ENCODE results near the gene LIN9.
A peak's percentile ranks its signal among the peaks of the same experiment; 100 is the strongest.

Gene LIN9

DNA sequence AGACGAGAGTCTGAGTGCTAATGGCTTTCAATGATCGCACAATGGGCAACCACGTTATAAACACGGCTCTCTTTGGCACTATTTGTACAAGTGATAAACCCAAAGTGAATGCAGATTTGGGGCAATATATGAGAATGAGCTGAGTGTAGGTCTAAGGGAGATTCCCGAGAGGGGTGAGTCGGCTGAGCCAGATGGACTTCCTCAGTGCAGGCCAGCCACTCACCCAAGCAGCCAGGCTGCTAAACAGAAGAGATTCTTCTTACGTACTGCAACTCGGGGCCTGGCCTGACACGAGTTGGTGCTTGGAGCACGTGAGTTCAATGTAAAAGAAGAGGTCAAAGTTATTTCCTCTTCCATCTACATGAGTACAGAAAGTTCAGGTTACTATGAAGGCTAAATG, 91.7 kb downstream of the LIN9 start:
- TF ChIP-seq Cebpa-rat (IDR thresholded peaks at IDR 0.05) = no peak
- H3K4me1 ChIP-seq = peaks cover 5 to 23% (median 20%) of the 10 kb centered on the region in 10 experiments
- no peak overlapping the region for H3K9ac ChIP-seq

DNA sequence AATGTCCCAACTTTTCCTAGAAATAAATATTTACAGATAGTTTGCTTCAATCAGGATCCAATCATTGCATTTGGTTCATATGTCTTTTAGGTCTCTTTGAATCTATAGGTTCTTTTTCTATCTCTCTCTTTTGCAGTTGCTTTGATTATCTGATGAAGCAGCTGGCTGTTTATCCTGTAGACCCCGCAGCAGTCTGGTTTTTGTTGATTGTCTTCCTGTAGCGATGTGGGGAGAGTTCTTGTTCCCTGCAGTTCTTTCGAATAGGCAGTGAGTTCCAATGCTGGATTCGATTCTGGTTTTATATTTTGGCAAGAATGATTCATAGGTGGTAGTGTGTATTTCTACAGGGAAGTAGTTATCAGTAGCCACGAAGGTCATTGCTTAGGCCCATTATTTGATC, 92.9 kb downstream of the LIN9 start:
- Histone ChIP-seq H3K4me2 (peak overlapping the region in 7 of 11 experiments; percentile 58 to 89 (median 81); a peak in 12 of 22 replicates), H3K27me3 (peaks cover 23 to 64% (median 53%) of the 10 kb centered on the region in 11 experiments), H3K4me3 (no peak overlapping the region), H4K20me1 (peaks cover 0 to 20% (median 3%) of the 10 kb centered on the region in 11 experiments; a peak in 7 of 22 replicates), H3K4me1 (peaks cover 5 to 23% (median 20%) of the 10 kb centered on the region in 10 experiments), H3K27ac (no peak overlapping the region), H3K36me3 (no peaks in the 10 kb centered on the region), H3K9me3 (replicated peaks in 1 of 11) (no peaks in the 10 kb centered on the region), H3K9ac (no peak overlapping the region)
- TF ChIP-seq Cebpa-rat (IDR thresholded peaks at IDR 0.05) = no peak

More for the DNA sequence above, 91.7 kb downstream of the LIN9 start:
- no peak overlapping the region for H3K4me3 ChIP-seq
- no peak overlapping the region for H3K4me2 ChIP-seq
- no peaks in the 10 kb centered on the region for H3K9me3 ChIP-seq (replicated peaks in 1 of 11)
- peaks cover 30 to 75% (median 63%) of the 10 kb centered on the region in 11 experiments for H3K27me3 ChIP-seq
- no peaks in the 10 kb centered on the region for H3K36me3 ChIP-seq
- no peak overlapping the region for H3K27ac ChIP-seq
- H4K20me1 ChIP-seq = peaks cover 0 to 20% (median 3%) of the 10 kb centered on the region in 11 experiments; a peak in 8 of 22 replicates

DNA sequence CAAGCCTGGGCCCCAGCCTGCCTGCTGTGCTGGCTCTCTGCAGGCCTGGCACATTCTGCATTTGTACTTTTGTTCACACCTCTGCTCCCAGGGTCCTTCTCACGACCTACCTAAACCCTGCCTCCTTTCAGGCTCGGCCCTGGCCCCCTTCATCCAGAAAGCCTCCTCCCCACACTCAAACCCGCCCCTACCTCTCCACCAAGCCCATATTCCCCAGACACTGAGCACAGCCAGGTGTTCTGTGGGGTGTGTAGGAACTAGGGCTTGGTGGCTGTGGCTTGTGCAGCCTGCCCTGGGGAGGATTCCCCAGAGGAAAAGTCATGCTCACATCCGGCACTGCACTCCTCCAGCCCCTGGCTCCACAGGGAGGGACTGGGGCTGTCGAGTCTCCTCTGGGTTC, 93.7 kb downstream of the LIN9 start:
- no peak for TF ChIP-seq Cebpa-rat (IDR thresholded peaks at IDR 0.05)
- H3K4me3 ChIP-seq = no peak overlapping the region
- H3K4me2 ChIP-seq = peak overlapping the region; percentile 29 to 89 (median 78); a peak in 20 of 22 replicates
- H3K27me3 ChIP-seq = peaks cover 15 to 58% (median 49%) of the 10 kb centered on the region in 11 experiments
- H3K9me3 ChIP-seq (replicated peaks in 1 of 11) = no peaks in the 10 kb centered on the region
- no peaks in the 10 kb centered on the region for H3K36me3 ChIP-seq
- peaks cover 5 to 23% (median 20%) of the 10 kb centered on the region in 10 experiments for H3K4me1 ChIP-seq
- no peak overlapping the region for H3K27ac ChIP-seq
- 0 out of 22 replicates have a peak overlapping the region, but pooled peaks of 2 of the 11 experiments have one; percentile 2 to 24 for H3K9ac ChIP-seq
- peaks cover 0 to 14% (median 3%) of the 10 kb centered on the region in 11 experiments; a peak in 7 of 22 replicates for H4K20me1 ChIP-seq

DNA sequence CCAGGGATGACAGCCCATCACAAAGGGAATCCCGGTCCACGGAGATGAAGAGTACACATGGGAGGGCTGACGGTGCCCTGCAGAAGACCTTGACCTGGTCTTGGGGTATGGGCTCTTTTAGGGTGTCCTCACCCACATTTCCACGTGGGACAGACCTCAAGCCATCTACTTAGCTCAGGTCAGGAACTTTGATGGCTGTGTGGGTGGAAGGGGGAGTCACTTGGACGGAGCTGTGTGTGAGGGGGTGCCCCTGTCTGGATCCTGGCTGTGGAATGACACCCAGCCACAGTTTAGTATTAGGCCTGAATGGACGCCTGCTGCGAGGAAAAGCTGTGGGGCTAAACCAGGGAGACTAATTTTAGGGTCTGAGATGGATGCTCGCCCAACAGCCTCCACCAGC, 96.4 kb downstream of the LIN9 start:
- no peak overlapping the region for H3K27ac ChIP-seq
- H3K4me2 ChIP-seq = no peak overlapping the region
- peaks cover 0 to 14% (median 3%) of the 10 kb centered on the region in 11 experiments; a peak in 7 of 22 replicates for H4K20me1 ChIP-seq
- H3K36me3 ChIP-seq = no peaks in the 10 kb centered on the region
- no peak overlapping the region for H3K4me3 ChIP-seq
- H3K27me3 ChIP-seq = peaks cover 12 to 46% (median 31%) of the 10 kb centered on the region in 11 experiments
- H3K4me1 ChIP-seq = peaks cover 5 to 23% (median 20%) of the 10 kb centered on the region in 10 experiments
- H3K9ac ChIP-seq = no peak overlapping the region
- no peak for TF ChIP-seq Cebpa-rat (IDR thresholded peaks at IDR 0.05)
- no peaks in the 10 kb centered on the region for H3K9me3 ChIP-seq (replicated peaks in 1 of 11)

- Histone ChIP-seq H3K36me3 (no peaks in the 10 kb centered on the region), H4K20me1 (peaks cover 0 to 14% (median 3%) of the 10 kb centered on the region in 11 experiments; a peak in 7 of 22 replicates), H3K4me3 (no peak overlapping the region), H3K27me3 (peaks cover 10 to 34% (median 19%) of the 10 kb centered on the region in 11 experiments), H3K4me1 (peaks cover 5 to 21% (median 20%) of the 10 kb centered on the region in 10 experiments), H3K4me2 (no peak overlapping the region), H3K27ac (no peak overlapping the region), H3K9ac (no peak overlapping the region), H3K9me3 (replicated peaks in 1 of 11) (no peaks in the 10 kb centered on the region)
- TF ChIP-seq Cebpa-rat (IDR thresholded peaks at IDR 0.05) = no peak
Observed at GRCh38 chr1:226211181-226211821, 97.7 kb downstream of the LIN9 start.

DNA sequence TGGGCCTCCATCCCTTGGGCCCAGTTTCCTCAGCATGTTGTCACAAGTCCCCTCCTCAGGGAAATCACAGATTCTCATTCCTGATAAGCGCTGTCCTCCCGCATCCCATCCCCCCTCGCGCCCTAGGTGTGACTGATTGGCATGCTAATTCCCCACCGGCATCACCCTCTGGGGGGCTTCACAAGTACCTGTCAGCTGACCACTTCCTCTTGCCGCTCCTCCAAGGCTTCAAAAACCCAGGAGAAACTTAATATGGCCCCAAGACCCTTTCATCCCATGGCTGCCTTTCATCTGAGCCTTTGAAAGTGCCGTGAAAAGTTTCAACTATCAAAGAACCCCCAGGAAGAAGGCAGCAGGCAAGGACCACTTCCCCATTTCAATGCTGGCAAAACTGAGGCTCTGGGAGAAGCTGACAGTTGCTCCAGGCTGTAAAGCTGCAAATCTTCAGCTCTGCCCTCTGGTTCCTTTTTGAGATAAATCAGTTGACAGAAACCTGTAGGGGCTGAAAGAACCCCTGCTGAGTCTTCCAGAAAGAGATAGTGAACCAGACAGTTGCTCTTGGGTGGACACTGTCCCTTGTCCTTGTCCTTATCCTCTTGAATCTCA, 98.3 kb downstream of the LIN9 start:
- Histone ChIP-seq H3K4me1 (peaks cover 5 to 14% (median 14%) of the 10 kb centered on the region in 10 experiments), H3K4me3 (no peak overlapping the region), H3K4me2 (no peak overlapping the region)

DNA sequence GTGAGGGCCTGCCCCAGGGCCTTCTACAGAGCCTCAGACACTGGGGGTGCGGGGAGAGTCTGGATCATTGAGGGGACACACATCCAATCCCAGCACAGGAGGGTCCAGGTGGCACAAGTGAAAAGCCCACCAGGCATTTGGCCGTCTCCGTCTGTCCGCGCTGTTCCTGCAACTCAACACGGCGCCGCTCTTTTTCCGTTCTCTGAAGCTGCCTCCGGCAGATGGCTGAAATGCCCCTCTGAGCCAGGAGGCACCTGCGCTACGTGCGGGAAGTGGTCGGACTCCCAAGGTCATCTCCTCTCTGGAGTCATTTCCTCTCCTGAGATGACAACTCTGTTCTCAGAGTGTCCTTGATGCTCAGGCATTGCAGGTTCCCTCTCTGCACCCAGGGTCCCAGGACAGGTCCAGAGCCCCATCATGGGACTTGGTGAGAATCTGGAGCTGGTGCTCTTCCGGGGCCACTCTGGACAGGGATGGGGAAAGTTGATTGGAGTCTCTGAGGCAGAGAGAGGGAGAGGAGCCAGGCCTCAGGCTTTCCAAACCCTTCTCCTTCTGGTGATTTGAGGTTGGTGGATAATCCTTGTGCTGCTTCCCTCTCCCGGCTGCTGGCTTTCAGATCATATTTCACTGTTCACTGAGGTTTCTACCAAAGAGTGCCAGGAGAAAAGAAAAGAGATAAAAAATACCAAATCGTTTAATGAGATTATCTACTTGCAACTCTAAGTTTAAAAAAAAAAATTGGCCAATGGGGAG, 99.5 kb downstream of the LIN9 start:
- Histone ChIP-seq H3K9ac (no peak overlapping the region; a peak in 1 of 22 replicates), H3K4me3 (no peak overlapping the region), H3K4me1 (peaks cover 0 to 2% (median 2%) of the 10 kb centered on the region in 10 experiments; a peak in 16 of 20 replicates), H3K4me2 (no peak overlapping the region), H3K36me3 (no peaks in the 10 kb centered on the region), H3K27ac (no peak overlapping the region), H4K20me1 (peaks cover 0 to 2% (median 0%) of the 10 kb centered on the region in 11 experiments; a peak in 5 of 22 replicates), H3K9me3 (replicated peaks in 1 of 11) (no peaks in the 10 kb centered on the region), H3K27me3 (peaks cover 0 to 16% (median 2%) of the 10 kb centered on the region in 11 experiments; a peak in 9 of 22 replicates)
- TF ChIP-seq Cebpa-rat (IDR thresholded peaks at IDR 0.05) = no peak

More for the DNA sequence above, 98.3 kb downstream of the LIN9 start:
- Histone ChIP-seq H3K36me3 (no peaks in the 10 kb centered on the region), H3K27me3 (peaks cover 4 to 28% (median 13%) of the 10 kb centered on the region in 11 experiments; a peak in 21 of 22 replicates), H3K9me3 (replicated peaks in 1 of 11) (no peaks in the 10 kb centered on the region), H3K27ac (no peak overlapping the region), H3K9ac (no peak overlapping the region), H4K20me1 (peaks cover 0 to 13% (median 3%) of the 10 kb centered on the region in 11 experiments; a peak in 7 of 22 replicates)
- TF ChIP-seq Cebpa-rat (IDR thresholded peaks at IDR 0.05) = no peak

DNA sequence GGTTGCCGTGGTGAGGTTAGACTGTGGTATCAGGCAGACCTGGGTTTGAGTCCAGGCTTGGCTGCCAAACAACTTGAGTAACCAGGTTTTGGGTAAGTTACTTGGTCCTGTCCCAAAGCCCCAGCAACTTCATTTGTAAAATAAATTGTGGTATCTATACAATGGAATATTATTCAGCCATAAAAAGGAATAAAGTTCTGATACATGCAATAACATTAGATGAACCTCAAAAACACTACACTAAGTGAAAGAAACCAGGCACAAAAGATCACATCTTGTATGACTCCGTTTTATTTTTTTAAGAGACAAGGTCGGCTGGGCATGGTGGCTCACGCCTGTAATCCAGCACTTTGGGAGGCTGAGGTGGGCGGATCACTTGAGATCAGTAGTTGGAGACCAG, 101.9 kb downstream of the LIN9 start:
- no peak overlapping the region for H3K9ac ChIP-seq
- no peak for TF ChIP-seq Cebpa-rat (IDR thresholded peaks at IDR 0.05)
- H3K4me1 ChIP-seq = no peaks in the 10 kb centered on the region
- H3K4me2 ChIP-seq = no peak overlapping the region
- no peaks in the 10 kb centered on the region for H3K36me3 ChIP-seq
- H3K27me3 ChIP-seq = peaks cover 0 to 9% (median 0%) of the 10 kb centered on the region in 11 experiments; a peak in 2 of 22 replicates
- H3K9me3 ChIP-seq (replicated peaks in 1 of 11) = no peaks in the 10 kb centered on the region
- H3K27ac ChIP-seq = no peak overlapping the region
- H3K4me3 ChIP-seq = no peak overlapping the region
- H4K20me1 ChIP-seq = no peaks in the 10 kb centered on the region

- no peak for TF ChIP-seq Cebpa-rat (IDR thresholded peaks at IDR 0.05)
- H3K27ac ChIP-seq = no peak overlapping the region
- no peaks in the 10 kb centered on the region for H3K9me3 ChIP-seq (replicated peaks in 1 of 11)
- H3K27me3 ChIP-seq = no peaks in the 10 kb centered on the region
- no peak overlapping the region for H3K4me3 ChIP-seq
- H3K4me1 ChIP-seq = peaks cover 0 to 10% (median 8%) of the 10 kb centered on the region in 10 experiments; a peak in 16 of 20 replicates
- no peak overlapping the region for H3K4me2 ChIP-seq
- H3K36me3 ChIP-seq = no peaks in the 10 kb centered on the region
- H4K20me1 ChIP-seq = no peaks in the 10 kb centered on the region
- no peak overlapping the region for H3K9ac ChIP-seq
Observed at GRCh38 chr1:226204198-226204597, 104.8 kb downstream of the LIN9 start.

Measured in BLaER1 treated with 17β-estradiol and CSF1 and Interleukin-3, amounts not matched to agents 10 nM and 100 nM (cell line).